PC-9 (cell line): ENCODE data around the gene ZC2HC1B. TPM values are rescaled to one million over a fixed set of nuclear protein-coding genes. Genes with fewer than 3 reads are reported as not detected.

ENCODE experiments used
- BruUV-seq: library from RNA; stranded (reverse); fragments of 400-500 nt; replicated peaks from 2 replicates; lab custom pipeline; 2021; lab: Mats Ljungman, UMichigan
- CTCF ChIA-PET: fragments of 300-600 bp; sonication (Branson Sonifier 250); formaldehyde crosslinking; loops from one replicate; lab custom pipeline; 2022; ENCODE audit warnings: antibody characterized with exemption; lab: Charles Lee
- POLR2A ChIA-PET: fragments of 300-600 bp; sonication (Branson Sonifier 250); formaldehyde crosslinking; loops from one replicate; lab custom pipeline; 2022; ENCODE audit warnings: antibody characterized with exemption; ENCODE audit not compliant: unreplicated experiment; lab: Charles Lee
- DNase-seq, 2 experiments: peaks; one replicate each; pipeline versions ENCODE4 v3.0.0 to v3.0.0-alpha.2; 2015 to 2022; ENCODE audit warnings: mixed read lengths in 1 of 2
- H2AFZ ChIP-seq: fragments of 200-600 bp; sonication (generic); 2 replicates; pipeline ENCODE4 v1.8.1; 2017; ENCODE audit warnings: antibody characterized with exemption
- H3F3A ChIP-seq: fragments of 200-600 bp; sonication (generic); 2 replicates; pipeline ENCODE4 v1.8.1; 2017; ENCODE audit warnings: antibody characterized with exemption, mild to moderate bottlenecking, low read depth; ENCODE audit not compliant: insufficient read depth
- H3K27ac ChIP-seq: fragments of 200-600 bp; sonication (generic); 2 replicates; pipeline ENCODE4 v1.6.1; 2016; ENCODE audit warnings: mixed run types
- H3K27me3 ChIP-seq: fragments of 200-600 bp; sonication (generic); 2 replicates; pipeline ENCODE4 v1.6.1; 2016; ENCODE audit warnings: low read depth, mixed run types; ENCODE audit not compliant: insufficient read depth
- H3K36me3 ChIP-seq: fragments of 200-600 bp; sonication (generic); 2 replicates; pipeline ENCODE4 v1.6.1; 2016; ENCODE audit warnings: low read depth, mixed run types
- H3K4me1 ChIP-seq: fragments of 200-600 bp; sonication (generic); replicated peaks from 2 replicates; pipeline ENCODE4 v1.6.1; 2016; ENCODE audit warnings: mixed run types; ENCODE audit not compliant: insufficient read depth
- H3K4me2 ChIP-seq: fragments of 200-600 bp; sonication (generic); 2 replicates; pipeline ENCODE4 v1.6.1; 2017; ENCODE audit warnings: mixed run types
- H3K4me3 ChIP-seq: fragments of 200-600 bp; sonication (generic); 2 replicates; pipeline ENCODE4 v1.6.1; 2016; ENCODE audit warnings: mixed run types
- H3K79me2 ChIP-seq: fragments of 200-600 bp; sonication (generic); 2 replicates; pipeline ENCODE4 v1.6.1; 2017; ENCODE audit warnings: low read depth, mixed run types
- H3K9me2 ChIP-seq: fragments of 200-600 bp; sonication (generic); 2 replicates; pipeline ENCODE4 v1.8.1; 2017; ENCODE audit warnings: mild to moderate bottlenecking; ENCODE audit not compliant: insufficient read depth
- H3K9me3 ChIP-seq: fragments of 200-600 bp; sonication (generic); 2 replicates; pipeline ENCODE4 v1.8.1; 2016; ENCODE audit warnings: low read depth; ENCODE audit not compliant: insufficient read depth
- H4K20me1 ChIP-seq: fragments of 200-600 bp; sonication (generic); 2 replicates; pipeline ENCODE4 v1.8.1; 2017; ENCODE audit not compliant: insufficient read depth
- EZH2 ChIP-seq: fragments of 200-600 bp; sonication (generic); IDR thresholded peaks from 2 replicates; pipeline ENCODE4 v1.8.0; 2017; ENCODE audit warnings: antibody characterized with exemption, low read depth
- intact Hi-C: fragments of 100-400 bp; cut with micrococcal nuclease; formaldehyde crosslinking; loops from one replicate; pipeline ENCODE4 v1.10.0; 2022; ENCODE audit not compliant: unreplicated experiment
- total RNA-seq: library from RNA; stranded (reverse); gene quantifications from 2 replicates; pipeline ENCODE4 v1.2.3, GENCODE V29; 2021
- TF ChIP-seq, protein P1 (sequence below): fragments of 200-600 bp; sonication (generic); conservative IDR thresholded peaks from 2 replicates; pipeline ENCODE4 v1.6.1; 2017; ENCODE audit warnings: mixed run types, antibody characterized with exemption, mild to moderate bottlenecking, moderate library complexity

The ZC2HC1B gene
- total RNA-seq, 1 experiment from 2014 or later: not detected

DNA sequence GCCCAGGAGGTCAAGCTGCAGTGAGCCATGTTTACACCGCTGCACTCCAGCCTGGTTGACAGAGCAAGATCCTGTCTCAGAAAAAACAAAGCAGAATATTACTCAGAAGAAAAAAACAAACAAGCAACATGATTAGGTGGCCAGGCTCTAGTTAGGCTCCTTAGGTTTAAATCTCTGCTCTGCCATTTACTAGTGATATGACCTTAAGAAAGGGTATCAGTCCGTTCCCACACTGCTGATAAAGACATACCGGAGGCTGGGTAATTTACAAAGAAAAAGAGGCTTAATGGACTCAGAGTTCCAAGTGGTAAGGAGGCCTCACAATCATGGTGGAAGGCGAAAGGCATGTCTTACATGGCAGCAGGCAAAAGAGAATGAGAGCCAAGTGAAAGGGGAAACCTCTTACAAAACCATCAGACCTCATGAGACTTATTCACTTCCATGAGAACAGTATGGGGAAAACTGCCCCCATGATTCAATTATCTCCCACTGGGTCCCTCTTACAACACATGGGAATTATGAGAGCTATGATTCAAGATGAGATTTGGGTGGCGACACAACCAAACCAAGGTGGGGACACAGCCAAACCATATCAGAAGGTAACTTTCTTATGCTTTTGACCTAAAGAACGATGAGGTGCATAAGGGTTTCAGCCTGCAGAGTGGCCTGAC lies 23.5 kb upstream of the ZC2HC1B start:
- intact Hi-C loops: loop anchor here (5.0 kb wide), 3 partner anchors 148 to 377 kb away; partner anchors contain the start of gene PLAGL1
- no peak overlapping the region for H3K27ac ChIP-seq
- no peak overlapping the region for H3K4me3 ChIP-seq
- H3F3A ChIP-seq: no peaks in the 10 kb centered on the region
- no peaks in the 10 kb centered on the region for H3K9me3 ChIP-seq
- no peaks in the 10 kb centered on the region for H3K9me2 ChIP-seq
- H3K4me2 ChIP-seq: no peak overlapping the region
- CTCF ChIA-PET: no interaction called here
- POLR2A ChIA-PET: no interaction called here
- H4K20me1 ChIP-seq: no peaks in the 10 kb centered on the region
- H3K79me2 ChIP-seq: peaks cover 24% of the 10 kb centered on the region
- H2AFZ ChIP-seq: no peak overlapping the region
- H3K36me3 ChIP-seq: peaks cover 12% of the 10 kb centered on the region
- H3K27me3 ChIP-seq: no peaks in the 10 kb centered on the region
- no peak for TF ChIP-seq EZH2
- TF ChIP-seq, protein P1, sequence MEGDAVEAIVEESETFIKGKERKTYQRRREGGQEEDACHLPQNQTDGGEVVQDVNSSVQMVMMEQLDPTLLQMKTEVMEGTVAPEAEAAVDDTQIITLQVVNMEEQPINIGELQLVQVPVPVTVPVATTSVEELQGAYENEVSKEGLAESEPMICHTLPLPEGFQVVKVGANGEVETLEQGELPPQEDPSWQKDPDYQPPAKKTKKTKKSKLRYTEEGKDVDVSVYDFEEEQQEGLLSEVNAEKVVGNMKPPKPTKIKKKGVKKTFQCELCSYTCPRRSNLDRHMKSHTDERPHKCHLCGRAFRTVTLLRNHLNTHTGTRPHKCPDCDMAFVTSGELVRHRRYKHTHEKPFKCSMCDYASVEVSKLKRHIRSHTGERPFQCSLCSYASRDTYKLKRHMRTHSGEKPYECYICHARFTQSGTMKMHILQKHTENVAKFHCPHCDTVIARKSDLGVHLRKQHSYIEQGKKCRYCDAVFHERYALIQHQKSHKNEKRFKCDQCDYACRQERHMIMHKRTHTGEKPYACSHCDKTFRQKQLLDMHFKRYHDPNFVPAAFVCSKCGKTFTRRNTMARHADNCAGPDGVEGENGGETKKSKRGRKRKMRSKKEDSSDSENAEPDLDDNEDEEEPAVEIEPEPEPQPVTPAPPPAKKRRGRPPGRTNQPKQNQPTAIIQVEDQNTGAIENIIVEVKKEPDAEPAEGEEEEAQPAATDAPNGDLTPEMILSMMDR: no peak
- peaks cover 17% of the 10 kb centered on the region; the same call in 1 of the 2 replicates for H3K4me1 ChIP-seq
- no TSS peak for BruUV-seq
- no peak for DNase-seq

DNA sequence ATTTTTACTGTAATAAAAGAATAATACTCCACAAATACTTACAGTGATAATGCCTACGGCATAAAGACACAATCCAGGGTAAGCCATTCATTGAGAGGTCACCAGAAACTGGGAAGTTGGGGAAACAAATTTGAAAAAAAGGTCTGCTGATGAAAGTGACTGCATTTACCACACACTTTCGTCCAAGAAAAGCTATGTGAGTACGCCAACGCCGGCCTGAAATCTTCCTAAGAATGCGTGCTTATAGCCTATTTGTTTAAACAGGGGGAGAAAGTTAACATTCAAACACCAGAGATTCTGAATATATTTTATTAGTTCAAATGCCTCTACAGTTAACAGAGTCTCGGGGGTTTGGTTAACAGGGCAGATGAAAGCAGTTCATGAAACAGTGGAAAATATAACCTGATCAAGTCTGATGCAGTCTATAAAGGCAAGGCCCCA lies 21.8 kb upstream of the ZC2HC1B start:
- Histone ChIP-seq H3K27ac (peak overlapping the region; percentile 72), H3F3A (no peaks in the 10 kb centered on the region), H2AFZ (peak overlapping the region; percentile 98), H3K36me3 (peaks cover 28% of the 10 kb centered on the region), H3K27me3 (no peaks in the 10 kb centered on the region), H3K9me2 (no peaks in the 10 kb centered on the region), H4K20me1 (no peaks in the 10 kb centered on the region), H3K4me2 (peak overlapping the region; percentile 91), H3K4me1 (peaks cover 17% of the 10 kb centered on the region; the same call in 1 of the 2 replicates), H3K9me3 (no peaks in the 10 kb centered on the region), H3K4me3 (peak overlapping the region; percentile 94), H3K79me2 (peaks cover 29% of the 10 kb centered on the region)
- ChIA-PET POLR2A (interaction anchor here (0.5 to 0.7 kb wide), 6 partner anchors 35 to 1064 kb away, joined by 4 to 10 read pairs (median 4); no protein-coding TSS in a partner anchor), CTCF (no interaction called here)
- TSS peak; percentile 97 for BruUV-seq
- TF ChIP-seq EZH2: no peak
- TF ChIP-seq, protein P1: no peak
- DNase-seq: no peak
- intact Hi-C loops: loop anchor here (2.0 to 5.0 kb wide), 5 partner anchors 98 to 375 kb away; partner anchors contain the start of gene PLAGL1

DNA sequence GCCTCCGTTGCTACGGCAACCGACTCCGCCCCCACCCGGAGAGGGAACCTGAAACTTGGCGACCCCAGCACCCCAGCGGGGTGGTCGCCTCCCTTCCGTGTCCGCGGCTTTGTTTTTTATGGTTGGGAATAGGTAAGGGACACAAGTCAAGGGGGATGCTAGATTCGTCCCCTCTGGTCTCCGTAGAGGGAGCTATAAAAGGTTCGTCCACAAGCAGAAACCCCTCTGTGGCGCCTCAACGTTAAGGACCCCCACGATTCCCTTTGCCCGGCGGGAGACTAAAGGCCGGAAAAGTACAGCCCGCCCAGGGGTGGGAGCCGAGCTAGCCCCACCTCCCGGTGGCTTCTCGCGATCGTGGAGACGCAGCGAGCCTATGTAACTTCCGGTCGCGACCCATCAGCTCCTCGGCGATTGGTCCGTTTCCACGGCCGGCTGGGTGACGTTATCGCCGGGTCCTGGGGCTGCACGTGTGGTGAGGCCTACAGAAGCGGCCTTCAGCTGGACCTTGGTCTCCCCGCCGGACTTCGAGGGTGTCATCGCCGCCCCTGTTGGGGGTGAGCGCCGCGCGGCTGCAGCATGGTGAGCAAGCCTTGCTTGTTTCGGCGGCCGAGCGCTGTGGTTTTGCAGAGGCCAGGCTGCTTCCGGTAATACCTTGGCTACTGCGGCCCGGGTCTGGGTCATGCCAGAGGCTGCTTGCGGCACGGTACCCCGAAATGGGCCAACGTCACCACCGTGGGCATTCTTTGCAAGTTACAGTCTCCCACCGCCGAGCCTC lies 21.2 kb upstream of the ZC2HC1B start, which contains the start of gene LTV1:
Gene LTV1 (plus strand): TSS at position 437 of the 775 bp plus-strand sequence. CDS start 140 bp downstream, at position 577.
- H3K4me1 ChIP-seq: peaks cover 17% of the 10 kb centered on the region; the same call in 1 of the 2 replicates
- H3F3A ChIP-seq: no peaks in the 10 kb centered on the region
- no TSS peak for BruUV-seq
- peak within 1 kb of the TSS; percentile 91 for H3K4me2 ChIP-seq
- no peaks in the 10 kb centered on the region for H4K20me1 ChIP-seq
- DNase-seq: peak; percentile 87 to 92
- peak within 1 kb of the TSS; percentile 72 for H3K27ac ChIP-seq
- CTCF ChIA-PET: interaction anchor here (1.8 kb wide), 1 partner anchor 97 kb away, joined by 4 read pairs; no protein-coding TSS in a partner anchor
- peak within 1 kb of the TSS; percentile 94 for H3K4me3 ChIP-seq
- H3K9me2 ChIP-seq: no peaks in the 10 kb centered on the region
- intact Hi-C loops: loop anchor here (1.0 to 5.0 kb wide), 6 partner anchors 98 to 374 kb away; partner anchors contain the start of gene PLAGL1
- H3K36me3 ChIP-seq: peaks cover 32% of the 10 kb centered on the region
- H3K9me3 ChIP-seq: no peaks in the 10 kb centered on the region
- peaks cover 29% of the 10 kb centered on the region for H3K79me2 ChIP-seq
- POLR2A ChIA-PET: interaction anchor here (0.5 to 0.7 kb wide), 8 partner anchors 36 to 1820 kb away, joined by 3 to 10 read pairs (median 4); no protein-coding TSS in a partner anchor
- no peaks in the 10 kb centered on the region for H3K27me3 ChIP-seq
- TF ChIP-seq EZH2: no peak
- TF ChIP-seq, protein P1: no peak
- H2AFZ ChIP-seq: peak within 1 kb of the TSS; percentile 98
